Hepatic stellate cell (primary cell): ENCODE results near the gene FTHL17.

Source experiments
- DNase-seq: peaks from one replicate; pipeline ENCODE4 v3.0.0; 2011; ENCODE audit warnings: low spot score

The FTHL17 gene

GRCh38 chrX:31071725-31072124, at the start of gene FTHL17:
TSS of gene FTHL17 (minus strand) at chrX:31072041. CDS start at chrX:31071953, 88 bp downstream.
- DNase-seq = no peak

DNA sequence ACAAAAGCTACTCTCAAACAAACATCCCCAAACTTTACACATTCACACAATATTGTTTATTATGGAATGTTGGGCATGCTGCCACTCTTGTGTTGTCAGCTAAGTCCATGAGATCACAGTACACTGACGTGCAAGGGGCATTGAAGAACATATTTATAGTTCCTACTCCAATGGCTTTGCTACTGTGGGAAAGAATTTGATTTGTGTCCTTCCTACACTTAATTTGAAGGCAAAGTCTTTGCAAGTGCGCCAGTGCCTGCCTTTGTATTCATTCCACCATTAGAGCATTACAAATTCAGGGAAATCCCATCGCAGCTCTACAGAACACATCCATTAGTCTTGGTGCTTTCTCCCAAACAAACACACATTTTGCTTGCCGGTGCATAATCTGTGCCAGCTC, 45.4 kb upstream of the FTHL17 start:
- no peak for DNase-seq

GRCh38 chrX:31115398-31115797, 43.6 kb upstream of the FTHL17 start:
- no peak for DNase-seq

DNA sequence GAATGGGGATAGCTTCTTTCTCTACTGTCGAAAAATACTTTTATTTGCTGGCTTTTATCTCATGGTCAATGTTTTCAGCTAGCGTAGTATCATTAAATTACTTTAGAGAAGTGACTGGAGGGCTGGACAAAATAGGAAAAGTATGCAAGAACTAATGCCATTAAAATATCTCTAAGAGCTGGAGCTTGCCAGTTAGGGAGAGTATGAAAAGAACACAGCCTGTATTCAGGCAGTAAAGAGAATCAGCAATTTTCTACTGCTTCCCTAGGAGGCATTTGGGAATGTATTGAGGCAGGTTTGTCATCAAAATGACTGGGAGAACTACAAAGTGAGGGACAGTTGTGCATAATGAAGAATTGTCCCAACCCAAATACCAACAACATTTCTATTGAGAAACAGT, 43.0 kb upstream of the FTHL17 start:
- no peak for DNase-seq

GRCh38 chrX:31112226-31112999, 40.6 kb upstream of the FTHL17 start:
- DNase-seq = no peak

DNA sequence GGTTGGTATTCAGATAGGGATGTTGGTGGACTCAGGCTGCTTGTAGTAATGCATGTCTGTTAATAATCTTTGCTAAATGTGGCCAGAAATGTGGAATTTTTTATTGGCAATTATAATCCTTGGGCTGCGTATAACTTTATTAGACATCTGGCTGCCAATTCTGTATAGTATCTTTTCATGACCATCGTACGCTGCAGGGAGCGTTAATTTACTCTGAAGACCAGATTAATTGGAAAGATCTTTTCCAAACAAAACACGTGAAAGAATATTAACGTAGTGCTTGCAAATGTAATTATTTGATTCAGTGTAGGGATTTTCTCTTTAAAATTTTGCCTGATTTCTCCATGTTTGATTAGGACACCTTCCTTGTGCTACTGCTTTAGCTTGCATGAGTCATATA, 38.8 kb upstream of the FTHL17 start:
- no peak for DNase-seq

DNA sequence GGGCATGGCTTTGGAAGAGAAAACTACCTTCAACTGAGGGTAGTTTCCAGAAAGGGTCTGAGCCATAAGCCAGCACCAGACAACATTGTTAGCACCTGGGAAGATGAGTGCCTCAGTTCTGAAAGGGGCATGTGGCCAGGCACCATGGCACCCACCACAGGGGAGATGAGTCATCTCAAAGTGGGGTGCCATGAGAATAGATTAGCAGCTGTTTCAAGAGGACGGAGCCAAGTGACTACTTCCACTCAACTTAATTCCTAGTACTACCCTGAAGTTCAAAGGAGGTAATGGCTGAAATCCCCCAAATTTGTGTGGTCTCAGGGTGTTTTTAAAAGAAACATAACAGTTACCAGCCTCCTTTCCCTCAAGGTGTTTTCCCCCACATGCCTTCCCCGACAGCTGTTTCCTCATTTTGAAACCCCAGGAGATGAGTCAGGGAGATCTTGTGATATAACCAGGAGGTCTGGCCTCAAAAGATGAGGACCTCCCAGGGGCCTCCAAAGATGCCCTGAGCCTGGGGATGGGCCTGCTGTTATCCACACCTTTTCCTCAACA, 27.8 kb upstream of the FTHL17 start:
- no peak for DNase-seq

- DNase-seq = no peak
These were observed 26.2 kb upstream of the FTHL17 start for GRCh38 chrX:31098079-31098478.

DNA sequence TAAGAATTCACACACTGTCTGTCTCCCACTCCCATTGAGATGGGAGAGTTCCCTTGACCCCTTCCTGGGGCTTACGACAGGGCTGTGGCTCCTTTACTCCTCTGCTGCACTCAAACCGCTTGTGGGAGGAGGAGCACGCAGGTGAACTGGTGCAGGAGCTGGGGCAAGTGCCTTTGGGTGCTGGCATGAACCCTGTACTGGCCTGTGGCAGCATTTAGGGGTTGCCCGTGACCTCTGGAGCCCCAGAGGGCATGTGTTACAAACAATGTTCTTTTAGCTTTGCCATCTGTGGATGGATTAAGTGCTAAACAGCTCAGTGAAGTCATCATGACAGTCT, 21.8 kb upstream of the FTHL17 start:
- DNase-seq = no peak

GRCh38 chrX:31092970-31093638, 21.3 kb upstream of the FTHL17 start:
- DNase-seq = no peak

DNA sequence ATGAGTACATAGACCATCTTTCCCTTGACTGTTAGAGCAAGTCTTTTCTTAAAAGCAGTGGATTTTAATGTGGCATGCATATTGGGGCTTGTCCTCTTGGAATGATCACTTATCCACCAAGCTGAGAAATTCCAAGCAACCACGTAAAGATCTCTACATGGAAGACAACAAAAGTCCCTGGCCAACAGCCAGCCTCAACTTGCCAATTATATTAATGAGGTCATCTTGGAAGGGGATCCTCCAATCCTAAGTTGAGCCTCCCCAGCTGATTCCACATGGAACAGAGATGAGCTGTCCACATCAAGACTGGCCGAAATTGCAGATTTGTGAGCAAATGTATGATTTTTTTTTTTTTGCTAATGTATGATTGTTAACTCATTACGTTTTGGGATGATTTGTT, 20.6 kb upstream of the FTHL17 start:
- no peak for DNase-seq

GRCh38 chrX:31091819-31092218, 20.0 kb upstream of the FTHL17 start:
- DNase-seq = no peak

DNA sequence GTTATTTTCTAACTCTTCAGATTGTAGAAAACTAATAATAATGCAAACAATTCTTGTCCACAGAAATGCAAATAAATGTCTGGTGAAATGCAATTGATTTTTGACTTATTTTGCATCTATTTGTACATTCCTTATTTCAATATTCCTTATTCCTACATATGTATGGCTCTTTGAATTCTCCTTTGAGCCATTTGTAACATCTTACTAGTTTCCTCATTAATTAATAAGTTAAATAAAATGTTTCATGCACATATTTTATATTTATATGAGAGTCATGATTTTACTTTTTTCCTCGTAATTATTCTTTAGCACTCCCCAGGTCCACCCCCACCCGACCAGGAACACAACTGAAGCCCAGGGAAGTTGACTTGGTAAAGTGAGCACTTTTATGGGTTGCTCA, 2.7 kb upstream of the FTHL17 start:
- DNase-seq = no peak

DNA sequence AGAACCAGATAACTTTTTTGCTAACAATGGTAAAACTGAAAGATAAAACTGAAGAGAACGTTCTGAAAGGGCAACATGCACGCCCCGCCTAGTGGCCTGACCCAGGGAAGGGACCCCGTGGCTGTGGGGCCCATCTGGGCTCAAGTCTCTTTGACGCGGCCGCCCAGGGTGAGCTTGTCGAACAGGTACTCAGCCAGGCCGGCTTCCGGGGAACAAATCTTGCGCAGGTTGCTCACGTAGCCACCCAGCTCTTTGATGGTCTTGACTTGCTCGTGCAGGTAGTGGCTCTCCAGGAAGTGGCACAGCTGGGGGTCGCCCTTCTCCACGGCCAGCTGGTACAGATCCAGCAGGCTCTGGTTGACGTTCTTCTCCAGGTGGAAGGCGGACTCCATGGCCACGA, 579 bp downstream of the FTHL17 start:
- DNase-seq = no peak

DNA sequence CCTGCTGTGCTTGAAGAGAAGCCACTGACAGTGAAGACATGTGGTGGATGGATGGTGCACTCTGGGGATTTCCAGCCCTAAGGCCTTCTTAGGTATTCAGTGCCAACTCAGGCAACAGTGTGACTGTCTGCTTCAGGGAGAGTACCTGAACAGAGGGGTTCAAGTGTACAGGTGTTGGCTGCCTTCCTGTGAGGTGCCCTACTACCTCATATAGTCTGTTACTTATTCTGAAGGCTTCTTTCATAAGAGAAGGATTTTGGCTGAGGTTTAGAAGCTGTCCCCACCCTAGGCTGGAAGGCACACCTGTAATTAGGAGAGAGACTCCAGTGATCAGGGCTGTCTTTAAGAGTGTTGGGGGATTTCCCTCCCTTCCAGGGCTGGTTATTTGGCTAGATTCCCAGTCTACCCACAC, 1.8 kb downstream of the FTHL17 start:
- DNase-seq = no peak

DNA sequence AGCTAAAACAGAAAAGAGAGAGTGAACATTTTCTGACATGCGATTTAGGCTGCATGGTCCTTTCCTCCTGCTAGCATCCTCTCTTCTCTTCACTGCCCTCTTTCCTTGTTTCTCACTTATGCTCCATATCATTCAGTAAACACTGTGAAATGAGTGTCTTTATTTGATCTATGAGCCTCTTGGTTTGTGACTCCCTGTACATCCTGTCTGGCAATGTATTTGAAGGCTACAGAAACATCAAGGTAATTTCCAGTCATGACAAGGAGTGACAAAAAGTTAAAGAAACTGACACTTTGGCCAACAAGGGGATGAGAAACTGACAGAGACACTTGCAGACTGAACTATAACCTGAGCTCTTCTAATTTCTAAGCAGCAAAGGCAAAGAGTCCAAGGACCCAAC, 8.7 kb downstream of the FTHL17 start:
- DNase-seq = no peak

- DNase-seq = no peak
These were observed 10.8 kb downstream of the FTHL17 start for GRCh38 chrX:31061091-31061490.

- DNase-seq = no peak
These were observed 11.8 kb downstream of the FTHL17 start for GRCh38 chrX:31060016-31060415.

GRCh38 chrX:31058284-31058683, 13.6 kb downstream of the FTHL17 start:
- no peak for DNase-seq

DNA sequence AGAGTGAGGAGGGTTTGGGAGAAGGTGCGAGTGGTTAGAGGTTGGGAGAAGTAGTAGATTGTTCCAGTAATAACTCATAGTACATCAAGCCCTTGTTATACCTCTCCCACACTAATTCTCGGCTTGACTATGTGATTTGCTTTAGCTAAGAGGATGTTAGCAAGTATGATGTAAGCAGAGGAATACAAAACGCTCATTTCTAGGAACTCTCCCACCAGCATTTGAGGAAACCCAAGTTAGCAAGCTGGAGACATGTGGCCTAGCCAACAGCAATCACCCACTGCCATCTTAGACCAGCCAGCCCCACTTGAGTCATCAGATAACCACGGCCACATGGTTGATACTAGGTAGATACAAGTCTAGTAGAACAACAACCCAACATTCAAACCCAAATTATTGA, 14.2 kb downstream of the FTHL17 start:
- no peak for DNase-seq

DNA sequence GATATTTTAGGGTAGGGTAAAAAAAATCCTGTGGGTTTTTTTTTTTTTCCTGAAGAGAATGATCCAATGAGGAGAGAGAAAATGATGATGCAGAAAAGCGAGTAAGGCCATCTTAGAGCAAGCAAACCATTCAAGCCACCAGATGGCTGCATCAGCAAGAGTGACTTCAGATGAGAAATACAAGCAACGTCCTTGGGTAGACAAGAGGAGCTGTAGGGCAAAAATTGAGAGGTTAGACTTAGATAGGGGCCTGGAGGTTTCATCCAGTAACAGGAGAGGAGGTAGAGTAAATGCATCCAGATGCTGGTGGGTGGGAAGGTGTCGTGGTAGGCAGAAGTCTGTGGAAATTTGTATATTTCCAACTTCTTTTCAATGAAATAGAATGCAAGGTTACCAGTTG, 14.6 kb downstream of the FTHL17 start:
- DNase-seq = no peak

- no peak for DNase-seq
These were observed 18.2 kb downstream of the FTHL17 start for GRCh38 chrX:31053621-31054020.

DNA sequence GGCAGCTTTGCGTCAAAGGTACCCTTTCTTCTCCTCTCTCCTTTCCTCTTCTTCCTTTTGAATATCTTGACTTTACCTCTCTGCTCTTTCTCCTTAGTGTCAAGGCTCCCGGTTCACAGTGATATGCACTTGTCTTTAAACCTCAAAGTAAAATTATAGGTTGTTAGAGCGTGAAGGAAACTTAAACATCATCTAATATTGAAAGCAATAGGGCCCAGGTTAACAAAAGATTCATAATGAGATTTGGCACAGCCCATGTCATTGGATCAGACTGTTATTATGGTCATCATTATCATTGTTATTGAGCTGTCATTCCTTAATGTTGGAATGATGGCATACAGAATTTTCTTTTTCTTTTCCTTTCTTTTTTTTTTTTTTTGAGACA, 32.5 kb downstream of the FTHL17 start:
- no peak for DNase-seq
